DND-41 (cell line): Measurements from ENCODE around the gene KLK4.

Experiments used
- ATAC-seq: fragments of 200-7000 bp; cut with Tn5 transposase; 3 replicates; pipeline ENCODE4 v1.9.1; 2021; ENCODE audit warnings: low read depth; ENCODE audit not compliant: insufficient read depth
- DNase-seq: peaks from one replicate; pipeline ENCODE4 v3.0.0-alpha.2; 2020
- H2AFZ ChIP-seq: 2 replicates; pipeline ENCODE4 v1.6.0; 2012; ENCODE audit warnings: low read depth, low read length
- H3K27ac ChIP-seq: 2 replicates; pipeline ENCODE4 v1.5.1; 2012; ENCODE audit warnings: low read length, inconsistent platforms
- H3K27me3 ChIP-seq: fragments of 200-600 bp; sonication (generic); 2 replicates; pipeline ENCODE4 v1.6.0; 2012; ENCODE audit warnings: low read length, mild to moderate bottlenecking, inconsistent platforms; ENCODE audit not compliant: insufficient read depth, poor library complexity
- H3K36me3 ChIP-seq: 2 replicates; pipeline ENCODE4 v1.5.1; 2012; ENCODE audit warnings: low read length, inconsistent platforms; ENCODE audit not compliant: insufficient read depth
- H3K4me1 ChIP-seq: 2 replicates; pipeline ENCODE4 v1.5.1; 2012; ENCODE audit warnings: mild to moderate bottlenecking, low read length; ENCODE audit not compliant: insufficient read depth
- H3K4me2 ChIP-seq: 2 replicates; pipeline ENCODE4 v1.6.0; 2012; ENCODE audit warnings: mild to moderate bottlenecking, moderate library complexity, low read length, inconsistent platforms; ENCODE audit not compliant: insufficient read depth
- H3K4me3 ChIP-seq, 2 experiments: fragments of 200-600 bp in 1 of 2; shearing (Covaris generic) in 1 of 2; 2 replicates each; pipeline ENCODE4 v1.5.1; 2012 to 2016; ENCODE audit warnings: inconsistent platforms in 2 of 2, low read length in 2 of 2, mild to moderate bottlenecking in 2 of 2, low read depth in 1 of 2, moderate library complexity in 1 of 2
- H3K79me2 ChIP-seq: 2 replicates; pipeline ENCODE4 v1.6.0; 2012; ENCODE audit warnings: low read length, inconsistent platforms; ENCODE audit not compliant: insufficient read depth
- H3K9ac ChIP-seq: 2 replicates; pipeline ENCODE4 v1.6.0; 2012; ENCODE audit warnings: low read depth, mild to moderate bottlenecking, inconsistent platforms, low read length, moderate library complexity
- H3K9me3 ChIP-seq: 2 replicates; pipeline ENCODE4 v1.5.1; 2012; ENCODE audit warnings: low read length, moderate library complexity, mild to moderate bottlenecking, inconsistent platforms; ENCODE audit not compliant: insufficient read depth, severe bottlenecking
- H4K20me1 ChIP-seq: 2 replicates; pipeline ENCODE4 v1.6.0; 2012; ENCODE audit warnings: low read length; ENCODE audit not compliant: insufficient read depth
- EZH2 ChIP-seq: IDR thresholded peaks from 3 replicates; pipeline ENCODE4 v1.6.1; 2012; ENCODE audit warnings: borderline replicate concordance, low read depth, mild to moderate bottlenecking, moderate library complexity, low read length, inconsistent platforms; ENCODE audit not compliant: severe bottlenecking
- TF ChIP-seq, protein P1 (sequence below): IDR thresholded peaks from 2 replicates; pipeline ENCODE4 v1.5.1; 2012; ENCODE audit warnings: borderline replicate concordance, low read length, moderate library complexity, mild to moderate bottlenecking; ENCODE audit not compliant: poor library complexity, severe bottlenecking; ENCODE audit errors: extremely low read depth

Gene KLK4

DNA sequence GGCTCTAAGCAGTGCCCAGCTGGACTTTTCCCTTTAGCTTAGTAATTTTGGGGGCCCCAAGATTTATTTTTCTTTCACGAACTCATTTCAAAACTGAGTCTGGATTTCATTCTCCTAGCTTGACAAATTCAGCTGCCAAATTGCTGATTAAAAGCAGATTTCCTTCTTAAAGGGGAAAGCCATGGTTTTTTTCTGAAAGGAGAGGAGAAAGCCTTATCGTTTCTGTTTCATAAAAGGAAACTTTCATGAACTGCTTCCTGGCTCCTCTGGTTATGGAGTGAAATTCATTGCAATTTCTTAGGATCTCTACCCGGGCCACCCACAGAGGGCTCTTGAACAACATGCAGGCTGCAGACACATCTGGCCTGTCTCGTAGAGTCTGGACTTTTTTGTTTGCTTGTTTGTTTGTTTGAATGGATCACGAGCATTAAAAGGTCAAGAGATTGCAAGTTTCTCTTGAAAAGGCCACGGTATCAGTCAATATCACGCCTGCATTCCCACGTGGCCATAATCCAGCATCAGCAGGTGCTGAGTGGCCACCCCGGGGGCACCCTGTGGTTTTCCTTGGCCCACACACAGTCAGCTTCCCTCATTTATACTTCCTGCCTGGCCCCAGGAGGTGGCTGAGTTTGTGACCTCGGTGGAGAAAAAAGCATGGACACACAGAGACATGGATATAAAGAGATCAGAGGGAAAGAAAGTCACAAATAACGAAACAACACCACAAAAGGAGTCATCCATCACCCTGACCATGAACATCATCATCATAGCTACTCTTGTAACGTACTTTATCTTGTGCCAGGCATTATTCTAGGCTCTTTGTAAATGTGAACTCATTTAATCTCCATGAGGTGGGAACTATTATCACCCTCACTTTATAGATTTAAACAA lies 10.5 kb upstream of the KLK4 start:
- Histone ChIP-seq H3K4me3 (no peak overlapping the region), H3K9me3 (no peaks in the 10 kb centered on the region), H3K4me1 (no peaks in the 10 kb centered on the region), H3K27me3 (peaks cover 4% of the 10 kb centered on the region), H2AFZ (no peak overlapping the region), H3K36me3 (no peaks in the 10 kb centered on the region), H4K20me1 (0 out of 2 replicates have a peak, but pooled peaks cover 3% of the 10 kb centered on the region), H3K79me2 (no peaks in the 10 kb centered on the region), H3K4me2 (no peak overlapping the region), H3K27ac (no peak overlapping the region), H3K9ac (no peak overlapping the region)
- ATAC-seq (no peak), DNase-seq (no peak)
- TF ChIP-seq, protein P1, sequence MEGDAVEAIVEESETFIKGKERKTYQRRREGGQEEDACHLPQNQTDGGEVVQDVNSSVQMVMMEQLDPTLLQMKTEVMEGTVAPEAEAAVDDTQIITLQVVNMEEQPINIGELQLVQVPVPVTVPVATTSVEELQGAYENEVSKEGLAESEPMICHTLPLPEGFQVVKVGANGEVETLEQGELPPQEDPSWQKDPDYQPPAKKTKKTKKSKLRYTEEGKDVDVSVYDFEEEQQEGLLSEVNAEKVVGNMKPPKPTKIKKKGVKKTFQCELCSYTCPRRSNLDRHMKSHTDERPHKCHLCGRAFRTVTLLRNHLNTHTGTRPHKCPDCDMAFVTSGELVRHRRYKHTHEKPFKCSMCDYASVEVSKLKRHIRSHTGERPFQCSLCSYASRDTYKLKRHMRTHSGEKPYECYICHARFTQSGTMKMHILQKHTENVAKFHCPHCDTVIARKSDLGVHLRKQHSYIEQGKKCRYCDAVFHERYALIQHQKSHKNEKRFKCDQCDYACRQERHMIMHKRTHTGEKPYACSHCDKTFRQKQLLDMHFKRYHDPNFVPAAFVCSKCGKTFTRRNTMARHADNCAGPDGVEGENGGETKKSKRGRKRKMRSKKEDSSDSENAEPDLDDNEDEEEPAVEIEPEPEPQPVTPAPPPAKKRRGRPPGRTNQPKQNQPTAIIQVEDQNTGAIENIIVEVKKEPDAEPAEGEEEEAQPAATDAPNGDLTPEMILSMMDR = no peak
- no peak for TF ChIP-seq EZH2

DNA sequence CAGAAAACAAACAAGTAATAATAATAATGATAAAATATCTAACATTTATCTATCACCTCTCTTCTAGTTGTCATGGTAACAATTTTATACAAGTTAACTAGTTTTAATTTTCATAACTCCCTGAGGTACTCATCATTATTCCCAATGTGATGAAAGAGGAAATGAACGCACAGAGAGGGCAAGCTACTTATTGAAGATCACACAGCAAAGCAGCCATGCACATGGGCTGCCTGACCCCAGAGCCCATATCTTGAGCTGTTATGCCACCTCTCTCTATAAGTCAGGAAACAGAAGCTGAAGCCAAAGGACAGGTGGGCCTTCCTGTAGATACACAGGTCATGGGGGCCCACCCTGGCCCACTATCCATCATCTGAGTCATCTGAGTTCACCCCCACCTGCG lies 4.9 kb upstream of the KLK4 start:
- no peaks in the 10 kb centered on the region for H3K4me1 ChIP-seq
- no peak overlapping the region for H3K9ac ChIP-seq
- H3K79me2 ChIP-seq = no peaks in the 10 kb centered on the region
- no peaks in the 10 kb centered on the region for H3K36me3 ChIP-seq
- no peaks in the 10 kb centered on the region for H4K20me1 ChIP-seq
- H3K9me3 ChIP-seq = no peaks in the 10 kb centered on the region
- no peak overlapping the region for H3K4me3 ChIP-seq
- H3K4me2 ChIP-seq = no peak overlapping the region
- H3K27me3 ChIP-seq = peaks cover 12% of the 10 kb centered on the region
- TF ChIP-seq, protein P1 = no peak
- no peak for TF ChIP-seq EZH2
- H3K27ac ChIP-seq = no peak overlapping the region
- DNase-seq (no peak), ATAC-seq (no peak)
- no peak overlapping the region for H2AFZ ChIP-seq

DNA sequence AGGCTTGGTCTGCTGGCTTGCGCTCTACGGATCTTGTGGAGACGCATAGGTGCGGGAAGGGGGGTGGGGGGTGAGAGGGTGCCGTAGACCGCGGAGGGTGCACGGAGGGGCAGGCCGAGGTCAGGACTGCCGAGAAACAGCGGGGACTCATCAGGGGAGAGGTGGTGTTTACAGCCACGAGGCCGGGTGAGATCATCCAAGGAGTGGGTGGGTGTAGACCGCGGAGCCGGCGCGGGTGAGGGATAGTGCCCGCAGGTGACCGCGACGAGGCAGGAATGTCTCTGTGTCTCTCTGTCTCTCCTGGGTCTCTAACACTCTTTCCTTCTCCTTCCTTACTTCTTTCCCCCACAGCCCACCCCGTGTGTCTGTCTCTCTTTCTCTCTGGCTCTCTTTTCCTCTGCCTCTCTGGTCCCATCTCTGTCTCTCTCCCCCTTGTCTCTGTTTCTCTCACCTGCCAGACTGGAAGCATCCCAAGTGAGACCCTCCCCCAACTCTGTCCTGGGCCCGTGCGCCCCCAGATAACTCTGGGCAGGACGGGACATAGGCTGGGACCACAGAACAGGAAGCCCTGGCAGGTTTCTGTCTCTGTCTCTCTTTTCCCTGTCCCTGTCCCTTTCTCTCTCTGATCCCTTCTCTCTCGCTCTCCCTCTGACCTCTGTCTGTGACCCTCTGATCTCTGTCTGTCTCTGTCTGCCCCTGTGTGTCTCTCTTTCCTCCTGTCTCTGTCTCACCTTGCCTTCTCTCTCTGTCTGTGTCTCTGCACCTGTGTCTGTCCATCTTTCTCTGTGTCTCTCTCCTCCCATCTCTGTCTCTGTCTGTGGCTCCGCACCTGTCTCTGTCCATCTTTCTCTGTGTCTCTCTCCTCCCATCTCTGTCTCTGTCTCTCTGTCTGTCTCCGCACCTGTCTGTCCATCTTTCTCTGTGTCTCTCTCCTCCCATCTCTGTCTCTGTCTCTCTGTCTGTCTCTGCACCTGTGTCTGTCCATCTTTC lies 1.8 kb upstream of the KLK4 start:
- peaks cover 12% of the 10 kb centered on the region for H3K27me3 ChIP-seq
- no peak for DNase-seq
- H3K79me2 ChIP-seq = no peaks in the 10 kb centered on the region
- no peak overlapping the region for H3K9ac ChIP-seq
- no peaks in the 10 kb centered on the region for H3K36me3 ChIP-seq
- no peak for ATAC-seq
- H3K27ac ChIP-seq = no peak overlapping the region
- no peaks in the 10 kb centered on the region for H4K20me1 ChIP-seq
- no peak overlapping the region for H2AFZ ChIP-seq
- no peak overlapping the region for H3K4me2 ChIP-seq
- TF ChIP-seq, protein P1 = no peak
- TF ChIP-seq EZH2 = no peak
- no peaks in the 10 kb centered on the region for H3K9me3 ChIP-seq
- no peaks in the 10 kb centered on the region for H3K4me1 ChIP-seq
- no peak overlapping the region for H3K4me3 ChIP-seq
